ENCODE measurements around the gene CCDC60. TPM values are rescaled to one million over a fixed set of nuclear protein-coding genes. Genes with fewer than 3 reads are reported as not detected.

Gene CCDC60
- total and polyA plus RNA-seq, 10 of the 15 experiments (the other 5 are each of a cell fraction or from before 2014, with no cell fraction given), result 0.19 TPM; not detected in 9

DNA sequence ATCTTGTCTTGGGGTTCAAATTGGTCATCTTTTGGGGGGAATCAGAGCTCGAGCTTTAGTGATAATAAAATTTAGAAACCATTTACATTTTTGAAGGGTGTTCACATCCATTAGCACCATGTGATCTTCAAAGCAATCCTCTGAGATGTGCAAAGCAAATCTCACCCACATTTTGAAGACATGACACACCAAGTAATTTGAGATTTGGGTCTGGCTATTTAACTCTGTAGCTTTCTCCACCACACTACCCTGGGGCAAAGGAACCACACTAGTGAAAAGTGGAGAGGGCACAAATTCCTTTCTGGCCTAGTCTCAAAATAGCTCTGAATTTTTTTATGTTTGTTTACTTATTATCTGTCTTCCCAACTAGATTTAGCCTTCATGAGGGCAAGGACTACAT, 212.5 kb downstream of the CCDC60 start:
- no peak for DNase-seq (ENCODE audit: low read depth, low spot score)
- no peaks in the 10 kb centered on the region for H3K9me3 ChIP-seq (replicated peaks; ENCODE audit: control insufficient read depth, insufficient read depth, low read length)
- H4K20me1 ChIP-seq (ENCODE audit: control insufficient read depth, insufficient read depth), result no peaks in the 10 kb centered on the region
- no peak overlapping the region for H3K9ac ChIP-seq (ENCODE audit: control insufficient read depth, insufficient read depth, low read length)
- FAIRE-seq, result no peak
- no peak overlapping the region for H3K4me2 ChIP-seq (ENCODE audit: control insufficient read depth, insufficient read depth)
- POLR2A ChIA-PET, result no interaction called here
- in situ Hi-C loops (cut with MboI) (loop anchor here (25.0 kb wide), 1 partner anchor 1435 kb away; the partner anchor contains the start of gene VSIG10), intact Hi-C loops (cut with micrococcal nuclease; ENCODE audit: unreplicated experiment) (loop anchor here (5.0 to 10.0 kb wide), 3 partner anchors 432 to 1142 kb away; partner anchors contain the start of gene SRRM4)
- TF ChIP-seq SRF (IDR thresholded peaks at IDR 0.05; ENCODE audit: low read depth in 2 of 2, low read length in 2 of 2), result no peak
- no peak for TF ChIP-seq ELK1 (IDR thresholded peaks at IDR 0.05; ENCODE audit: low read depth, low read length)
- TF ChIP-seq IKZF1 (conservative IDR thresholded peaks at IDR 0.05), result no peak
- TF ChIP-seq USF1 (IDR thresholded peaks at IDR 0.05; ENCODE audit: borderline replicate concordance, extremely low read length, insufficient read depth, low read depth, low read length), result no peak
- TF ChIP-seq STAT3 (IDR thresholded peaks at IDR 0.05; ENCODE audit: low read depth, low read length), result no peak
- TF ChIP-seq NR2F1 (conservative IDR thresholded peaks at IDR 0.05), result no peak
- TF ChIP-seq ZBTB11 (CRISPR knock-in tag; IDR thresholded peaks at IDR 0.05), result no peak
- TF ChIP-seq NFYA (IDR thresholded peaks at IDR 0.05; ENCODE audit: borderline replicate concordance, low read depth, low read length), result no peak
- TF ChIP-seq MTA3 (IDR thresholded peaks at IDR 0.05; ENCODE audit: borderline replicate concordance, low read length), result no peak
- no peak for TF ChIP-seq JUNB (IDR thresholded peaks at IDR 0.05)
- TF ChIP-seq FOXK2 (IDR thresholded peaks at IDR 0.05), result no peak
- TF ChIP-seq ATF7 (IDR thresholded peaks at IDR 0.05; ENCODE audit: low read depth), result no peak
- TF ChIP-seq CBX3 (IDR thresholded peaks at IDR 0.05; ENCODE audit: borderline replicate concordance, low read depth), result no peak
- no peak for TF ChIP-seq ZZZ3 (IDR thresholded peaks at IDR 0.05; ENCODE audit: control insufficient read depth, insufficient read length, low read depth)
- TF ChIP-seq TBL1XR1 (IDR thresholded peaks at IDR 0.05; ENCODE audit: low read depth, low read length), result no peak
- ATAC-seq, result no peak
- H3K27me3 ChIP-seq (replicated peaks in 1 of 2; ENCODE audit: control insufficient read depth in 2 of 2, insufficient read depth in 2 of 2, low read length in 1 of 2), result no peaks in the 10 kb centered on the region; a peak in 1 of 4 replicates
- RAD21 ChIA-PET (ENCODE audit: unreplicated experiment), result no interaction called here
- no TSS peak for BruUV-seq (replicated peaks)
- H3K36me3 ChIP-seq (ENCODE audit: control insufficient read depth in 2 of 2, insufficient read depth in 2 of 2, low read length in 1 of 2), result no peaks in the 10 kb centered on the region
- SMC1A ChIA-PET (ENCODE audit: uncharacterized antibody, unreplicated experiment), result interaction anchor here (1.4 kb wide), 1 partner anchor 103 kb away, joined by 16 read pairs; no protein-coding TSS in a partner anchor
- CTCF ChIA-PET, result interaction anchor here (1.0 to 3.4 kb wide), 8 partner anchors 9 to 234 kb away, joined by 3 to 24 read pairs (median 4); no protein-coding TSS in a partner anchor
- no peak overlapping the region for H3K4me3 ChIP-seq
- no peaks in the 10 kb centered on the region for H3K4me1 ChIP-seq (ENCODE audit: control insufficient read depth, insufficient read depth, low read length)
- WGBS (ENCODE audit: insufficient coverage, insufficient replicate concordance, low lambda C conversion rate, missing lambda C conversion rate), result 0% methylated on average over 1 of the region's 1 CpG
- no peak overlapping the region for H2AFZ ChIP-seq (ENCODE audit: control insufficient read depth, low read depth, low read length)
- no peaks in the 10 kb centered on the region for H3K79me2 ChIP-seq (ENCODE audit: control insufficient read depth, insufficient read depth, low read length)
- no peak overlapping the region for H3K27ac ChIP-seq (ENCODE audit: control insufficient read depth, insufficient read depth)

Data from GM12878 (cell line).